Subcutaneous adipose tissue (tissue), 4 donors: ENCODE data around the gene NPHP3. TPM values are rescaled to one million over a fixed set of nuclear protein-coding genes. Genes with fewer than 3 reads are reported as not detected.

Source experiments
- CTCF ChIP-seq: fragments of 450-650 bp; IDR thresholded peaks from one replicate; pipeline ENCODE4 v1.5.1; 2016; ENCODE audit warnings: low read depth, mild to moderate bottlenecking, control low read depth, antibody characterized with exemption, moderate library complexity
- total RNA-seq, 4 donors: library from RNA; depleted of rRNA; stranded (reverse); fragments of >200 nt; gene quantifications; one replicate each; pipeline ENCODE4 v1.1.0, GENCODE V29; 2016

The NPHP3 gene
- total RNA-seq, 4 donors from 2014 or later, result 45.9 to 73.7 (median 62.3) TPM

GRCh38 chr3:132716372-132716771, 5.8 kb downstream of the NPHP3 start:
- TF ChIP-seq CTCF, result no peak

GRCh38 chr3:132713977-132714727, 8.1 kb downstream of the NPHP3 start:
- no peak for TF ChIP-seq CTCF

- no peak for TF ChIP-seq CTCF
Measured at GRCh38 chr3:132710311-132710710, 11.9 kb downstream of the NPHP3 start.

- no peak for TF ChIP-seq CTCF
Measured at GRCh38 chr3:132709761-132710160, 12.4 kb downstream of the NPHP3 start.

- no peak for TF ChIP-seq CTCF
Measured at GRCh38 chr3:132703733-132704132, 18.5 kb downstream of the NPHP3 start.

- no peak for TF ChIP-seq CTCF
Measured at GRCh38 chr3:132695422-132695821, 26.8 kb downstream of the NPHP3 start.

- TF ChIP-seq CTCF, result no peak
Measured at GRCh38 chr3:132694991-132695390, 27.2 kb downstream of the NPHP3 start.
